ENCODE results near the gene ANKS1A.

Gene ANKS1A

DNA sequence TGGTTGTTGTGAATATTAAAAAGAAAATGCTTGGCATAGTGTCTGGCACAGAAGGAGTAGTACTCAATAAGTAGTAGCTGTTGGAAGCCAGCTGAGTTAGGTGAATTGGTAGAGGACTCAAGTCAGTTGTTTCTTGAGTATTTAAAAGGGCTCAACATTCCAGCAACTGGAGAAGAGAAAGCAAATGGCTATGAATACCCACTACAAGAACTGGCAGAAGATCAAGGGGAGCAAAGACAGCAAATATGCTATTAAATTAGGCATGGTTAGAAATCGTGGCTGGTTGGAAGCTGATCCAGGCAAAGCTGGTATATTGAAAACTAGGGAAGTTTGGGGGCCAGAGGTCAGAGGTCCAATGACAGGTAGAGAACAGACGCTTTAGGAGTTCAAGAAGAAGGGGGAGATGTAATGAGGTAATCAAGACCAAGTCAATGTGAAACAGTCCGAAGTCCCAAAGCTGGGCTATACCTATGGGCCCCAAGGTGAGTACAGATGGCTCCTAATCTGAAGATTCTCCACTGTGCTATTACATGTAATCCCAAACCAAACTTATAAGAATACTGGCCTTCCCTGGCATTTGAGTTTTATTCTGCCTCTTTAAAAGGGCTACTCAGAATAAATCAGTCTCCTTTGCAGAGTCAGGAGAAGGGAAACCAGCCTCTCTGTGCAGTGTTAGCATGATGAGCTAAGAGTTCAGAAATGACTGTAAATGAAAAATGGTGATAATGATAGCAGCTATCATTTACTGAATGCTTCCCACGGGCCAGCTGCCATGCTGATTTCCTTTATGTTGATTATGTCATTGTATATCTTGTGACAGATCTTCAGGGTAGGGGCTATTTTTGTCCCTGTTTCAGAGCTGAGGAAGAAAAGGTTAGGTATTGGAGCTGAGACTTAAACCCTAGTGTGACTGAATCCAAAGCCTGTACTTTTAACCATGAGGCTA, 122.3 kb downstream of the ANKS1A start:
- H3K4me3 ChIP-seq (replicated peaks in 1 of 2; ENCODE audit: low read depth in 2 of 2, low read length in 2 of 2), result no peak overlapping the region
- no peak for DNase-seq (ENCODE audit: low read depth in 2 of 2)
- TF ChIP-seq CTCF (IDR thresholded peaks at IDR 0.05; ENCODE audit: low read depth, low read length), result no peak

GRCh38 chr6:35013701-35014100, 124.6 kb downstream of the ANKS1A start:
- DNase-seq (ENCODE audit: low read depth in 2 of 2), result no peak
- H3K4me3 ChIP-seq (replicated peaks in 1 of 2; ENCODE audit: low read depth in 2 of 2, low read length in 2 of 2), result no peak overlapping the region
- TF ChIP-seq CTCF (IDR thresholded peaks at IDR 0.05; ENCODE audit: low read depth, low read length), result no peak

DNA sequence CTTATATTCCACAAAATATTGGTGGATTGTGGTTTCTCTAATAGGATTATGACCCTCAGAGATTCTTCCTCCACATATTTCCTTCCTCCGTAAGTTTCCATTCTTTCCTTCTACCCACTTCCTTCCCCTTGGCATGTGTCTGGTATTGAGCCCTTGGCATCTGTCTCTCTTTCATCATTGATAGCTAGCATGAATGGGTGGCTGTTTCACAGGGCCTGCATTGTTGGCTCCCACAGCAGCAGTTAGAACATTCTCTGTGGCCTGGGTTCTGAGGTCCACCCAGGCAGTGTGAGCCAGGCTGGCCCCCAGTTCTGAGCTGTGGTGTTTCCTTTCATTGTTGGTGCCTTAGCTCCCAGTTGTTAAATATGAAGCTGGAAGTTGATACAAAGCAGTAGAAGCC, 125.3 kb downstream of the ANKS1A start:
- H3K4me3 ChIP-seq (replicated peaks in 1 of 2; ENCODE audit: low read depth in 2 of 2, low read length in 2 of 2), result no peak overlapping the region
- DNase-seq (ENCODE audit: low read depth in 2 of 2), result no peak
- TF ChIP-seq CTCF (IDR thresholded peaks at IDR 0.05; ENCODE audit: low read depth, low read length), result no peak

DNA sequence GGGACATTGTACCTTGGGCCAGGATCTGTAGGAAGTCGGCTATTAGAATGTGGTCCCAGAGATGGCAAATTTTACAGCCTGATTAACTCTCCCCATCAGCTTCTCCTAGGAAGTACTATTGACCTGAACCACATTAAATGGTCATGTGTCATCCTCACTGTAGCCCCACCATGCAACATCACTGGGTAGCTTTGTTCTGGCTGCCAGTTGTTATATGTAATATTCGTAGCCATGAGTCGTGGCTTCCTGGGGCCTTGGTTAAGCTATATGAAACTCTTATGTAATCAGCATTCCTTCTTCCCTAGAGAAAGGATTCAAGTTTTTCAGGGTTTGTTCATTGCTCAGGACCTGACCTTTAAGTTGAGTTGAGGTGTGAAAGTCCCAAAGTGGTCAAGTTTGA, 125.7 kb downstream of the ANKS1A start:
- no peak for TF ChIP-seq CTCF (IDR thresholded peaks at IDR 0.05; ENCODE audit: low read depth, low read length)
- peak; percentile 28 to 64 for DNase-seq (ENCODE audit: low read depth in 2 of 2)
- no peak overlapping the region for H3K4me3 ChIP-seq (replicated peaks in 1 of 2; ENCODE audit: low read depth in 2 of 2, low read length in 2 of 2)

- no peak for TF ChIP-seq CTCF (IDR thresholded peaks at IDR 0.05; ENCODE audit: low read depth, low read length)
- DNase-seq (ENCODE audit: low read depth in 2 of 2), result no peak
- no peak overlapping the region for H3K4me3 ChIP-seq (replicated peaks in 1 of 2; ENCODE audit: low read depth in 2 of 2, low read length in 2 of 2)
Measured at GRCh38 chr6:35015476-35015875, 126.4 kb downstream of the ANKS1A start.

- no peak for TF ChIP-seq CTCF (IDR thresholded peaks at IDR 0.05; ENCODE audit: low read depth, low read length)
- peak in 1 of 2 donors; percentile 6 for DNase-seq (ENCODE audit: low read depth in 2 of 2)
- H3K4me3 ChIP-seq (replicated peaks in 1 of 2; ENCODE audit: low read depth in 2 of 2, low read length in 2 of 2), result no peak overlapping the region
Measured at GRCh38 chr6:35015996-35016395, 126.9 kb downstream of the ANKS1A start.

Measured in cardiac fibroblast (primary cell).